Measurements from ENCODE around the gene RAD1.

RAD1 gene

GRCh38 chr5:34867660-34868059 lies 47.6 kb downstream of the RAD1 start:
- in situ Hi-C loops (cut with MboI; ENCODE audit: low sequenced_read_pairs), result no loop called here

GRCh38 chr5:34866989-34867471 lies 48.3 kb downstream of the RAD1 start:
- in situ Hi-C loops (cut with MboI; ENCODE audit: low sequenced_read_pairs), result no loop called here

GRCh38 chr5:34865091-34865490 lies 50.2 kb downstream of the RAD1 start:
- in situ Hi-C loops (cut with MboI; ENCODE audit: low sequenced_read_pairs), result no loop called here

GRCh38 chr5:34863946-34864345 lies 51.4 kb downstream of the RAD1 start:
- in situ Hi-C loops (cut with MboI; ENCODE audit: low sequenced_read_pairs), result no loop called here

- in situ Hi-C loops (cut with MboI; ENCODE audit: low sequenced_read_pairs), result no loop called here
Measured at GRCh38 chr5:34859253-34859652, 56.1 kb downstream of the RAD1 start.

- in situ Hi-C loops (cut with MboI; ENCODE audit: low sequenced_read_pairs), result no loop called here
Measured at GRCh38 chr5:34858790-34859189, 56.5 kb downstream of the RAD1 start.

- in situ Hi-C loops (cut with MboI; ENCODE audit: low sequenced_read_pairs), result no loop called here
Measured at GRCh38 chr5:34857894-34858293, 57.4 kb downstream of the RAD1 start.

GRCh38 chr5:34857161-34857560 lies 58.1 kb downstream of the RAD1 start:
- in situ Hi-C loops (cut with MboI; ENCODE audit: low sequenced_read_pairs), result no loop called here

Measured in HL-60/S4 treated with retinoic acid at 250 ng/mL for 4 days and 3 days (cell line).